ENCODE data around the gene ASPSCR1. TPM values are rescaled to one million over a fixed set of nuclear protein-coding genes. Genes with fewer than 3 reads are reported as not detected.

Gene ASPSCR1
- total and polyA plus RNA-seq, 2 of the 13 experiments (the other 11 are each of a cell fraction or from before 2014, with no cell fraction given): 274 to 314 TPM

DNA sequence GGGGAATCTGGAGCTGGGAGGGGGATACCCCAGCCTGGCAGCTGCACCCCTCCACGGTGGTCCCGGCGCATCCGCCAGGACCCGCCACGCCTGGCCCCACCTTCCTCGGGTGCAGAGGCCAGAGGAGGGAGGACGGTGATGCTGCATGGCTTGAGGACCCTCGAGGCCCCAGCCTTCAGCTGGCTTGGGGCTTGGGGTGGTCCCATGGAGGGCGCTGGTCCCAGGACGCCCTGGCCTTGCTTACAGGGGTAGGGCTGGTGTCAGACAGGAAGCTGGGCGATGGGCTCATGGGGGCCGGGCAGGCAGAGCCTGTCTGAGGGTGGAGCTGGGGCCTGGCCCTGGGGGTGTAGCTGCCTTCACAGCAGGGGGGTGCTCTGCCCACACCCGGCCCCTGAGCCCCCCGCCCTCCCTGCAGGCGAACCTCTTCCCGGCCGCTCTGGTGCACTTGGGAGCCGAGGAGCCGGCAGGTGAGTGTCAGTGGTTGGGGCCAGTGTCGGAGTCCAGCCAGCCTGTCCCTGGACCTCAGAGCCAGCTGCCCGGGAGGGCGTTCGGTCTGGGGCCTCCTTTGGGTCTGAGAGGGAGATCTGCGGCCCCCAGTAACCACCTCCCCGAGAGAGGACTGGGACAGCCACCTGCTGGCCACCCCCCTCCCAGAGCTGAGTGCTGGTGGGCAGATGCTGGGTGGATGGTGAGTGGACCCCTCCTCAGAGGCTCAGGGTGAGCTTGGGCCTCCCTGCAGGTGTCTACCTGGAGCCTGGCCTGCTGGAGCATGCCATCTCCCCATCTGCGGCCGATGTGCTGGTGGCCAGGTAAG, 38.8 kb downstream of the ASPSCR1 start (continued):
- TF ChIP-seq ZNF142 (CRISPR knock-in tag; IDR thresholded peaks at IDR 0.05): no peak
- TF ChIP-seq ZSCAN25 (CRISPR knock-in tag; IDR thresholded peaks at IDR 0.05): no peak
- TF ChIP-seq TEAD2 (CRISPR knock-in tag; IDR thresholded peaks at IDR 0.05): 0 out of 2 replicates have a peak, but pooled peaks have one; percentile 15
- TF ChIP-seq XBP1 (CRISPR knock-in tag; IDR thresholded peaks at IDR 0.05): no peak
- TF ChIP-seq SETDB1 (CRISPR knock-in tag; IDR thresholded peaks at IDR 0.05; ENCODE audit: borderline replicate concordance): no peak
- TF ChIP-seq, protein P1, sequence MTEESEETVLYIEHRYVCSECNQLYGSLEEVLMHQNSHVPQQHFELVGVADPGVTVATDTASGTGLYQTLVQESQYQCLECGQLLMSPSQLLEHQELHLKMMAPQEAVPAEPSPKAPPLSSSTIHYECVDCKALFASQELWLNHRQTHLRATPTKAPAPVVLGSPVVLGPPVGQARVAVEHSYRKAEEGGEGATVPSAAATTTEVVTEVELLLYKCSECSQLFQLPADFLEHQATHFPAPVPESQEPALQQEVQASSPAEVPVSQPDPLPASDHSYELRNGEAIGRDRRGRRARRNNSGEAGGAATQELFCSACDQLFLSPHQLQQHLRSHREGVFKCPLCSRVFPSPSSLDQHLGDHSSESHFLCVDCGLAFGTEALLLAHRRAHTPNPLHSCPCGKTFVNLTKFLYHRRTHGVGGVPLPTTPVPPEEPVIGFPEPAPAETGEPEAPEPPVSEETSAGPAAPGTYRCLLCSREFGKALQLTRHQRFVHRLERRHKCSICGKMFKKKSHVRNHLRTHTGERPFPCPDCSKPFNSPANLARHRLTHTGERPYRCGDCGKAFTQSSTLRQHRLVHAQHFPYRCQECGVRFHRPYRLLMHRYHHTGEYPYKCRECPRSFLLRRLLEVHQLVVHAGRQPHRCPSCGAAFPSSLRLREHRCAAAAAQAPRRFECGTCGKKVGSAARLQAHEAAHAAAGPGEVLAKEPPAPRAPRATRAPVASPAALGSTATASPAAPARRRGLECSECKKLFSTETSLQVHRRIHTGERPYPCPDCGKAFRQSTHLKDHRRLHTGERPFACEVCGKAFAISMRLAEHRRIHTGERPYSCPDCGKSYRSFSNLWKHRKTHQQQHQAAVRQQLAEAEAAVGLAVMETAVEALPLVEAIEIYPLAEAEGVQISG (CRISPR knock-in tag; IDR thresholded peaks at IDR 0.05): peak; percentile 15
- TF ChIP-seq ZC3H13 (CRISPR knock-in tag; IDR thresholded peaks at IDR 0.05): peak; percentile 61; the same call in 1 of the 2 replicates
- TF ChIP-seq ELF1 (CRISPR knock-in tag; IDR thresholded peaks at IDR 0.05): no peak
- TF ChIP-seq HNRNPL (IDR thresholded peaks at IDR 0.05; ENCODE audit: low read depth, low read length): no peak
- no peak for TF ChIP-seq ZSCAN12 (CRISPR knock-in tag; IDR thresholded peaks at IDR 0.05)
- no peak for TF ChIP-seq ZNF383 (CRISPR knock-in tag; IDR thresholded peaks at IDR 0.05; ENCODE audit: borderline replicate concordance)
- 0 out of 2 replicates have a peak, but pooled peaks have one; percentile 37 for TF ChIP-seq ZNF547 (CRISPR knock-in tag; IDR thresholded peaks at IDR 0.05)
- TF ChIP-seq, protein P2, sequence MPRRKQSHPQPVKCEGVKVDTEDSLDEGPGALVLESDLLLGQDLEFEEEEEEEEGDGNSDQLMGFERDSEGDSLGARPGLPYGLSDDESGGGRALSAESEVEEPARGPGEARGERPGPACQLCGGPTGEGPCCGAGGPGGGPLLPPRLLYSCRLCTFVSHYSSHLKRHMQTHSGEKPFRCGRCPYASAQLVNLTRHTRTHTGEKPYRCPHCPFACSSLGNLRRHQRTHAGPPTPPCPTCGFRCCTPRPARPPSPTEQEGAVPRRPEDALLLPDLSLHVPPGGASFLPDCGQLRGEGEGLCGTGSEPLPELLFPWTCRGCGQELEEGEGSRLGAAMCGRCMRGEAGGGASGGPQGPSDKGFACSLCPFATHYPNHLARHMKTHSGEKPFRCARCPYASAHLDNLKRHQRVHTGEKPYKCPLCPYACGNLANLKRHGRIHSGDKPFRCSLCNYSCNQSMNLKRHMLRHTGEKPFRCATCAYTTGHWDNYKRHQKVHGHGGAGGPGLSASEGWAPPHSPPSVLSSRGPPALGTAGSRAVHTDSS (CRISPR knock-in tag; conservative IDR thresholded peaks at IDR 0.05): 0 out of 2 replicates have a peak, but pooled peaks have one; percentile 42
- no peak for TF ChIP-seq HDAC6 (IDR thresholded peaks at IDR 0.05; ENCODE audit: low read depth, low read length)
- TF ChIP-seq ZNF3 (CRISPR knock-in tag; IDR thresholded peaks at IDR 0.05): no peak
- TF ChIP-seq ZNF281 (CRISPR knock-in tag; IDR thresholded peaks at IDR 0.05; ENCODE audit: borderline replicate concordance): no peak
